Smooth muscle cell (in vitro differentiated cells): ENCODE measurements around the gene KIF18A. TPM values are rescaled to one million over a fixed set of nuclear protein-coding genes. Genes with fewer than 3 reads are reported as not detected.

Experiments
- DNase-seq: peaks from one replicate; lab custom pipeline; 2025; ENCODE audit not compliant: unreplicated experiment; lab: John Stamatoyannopoulos, UW
- H2AFZ ChIP-seq: fragments of 200-600 bp; sonication (generic); 2 replicates; pipeline ENCODE4 v1.6.0; 2016; ENCODE audit warnings: antibody characterized with exemption, low read depth, mild to moderate bottlenecking
- H3F3A ChIP-seq: fragments of 200-600 bp; sonication (generic); 2 replicates; pipeline ENCODE4 v1.6.0; 2017; ENCODE audit warnings: antibody characterized with exemption, low read depth
- H3K27ac ChIP-seq: fragments of 200-600 bp; sonication (generic); 2 replicates; pipeline ENCODE4 v1.5.1; 2016; ENCODE audit warnings: low read depth, mild to moderate bottlenecking
- H3K27me3 ChIP-seq: fragments of 200-600 bp; sonication (generic); 2 replicates; pipeline ENCODE4 v1.6.1; 2016; ENCODE audit warnings: low read depth, mild to moderate bottlenecking
- H3K36me3 ChIP-seq: fragments of 200-600 bp; sonication (generic); 2 replicates; pipeline ENCODE4 v1.5.1; 2016; ENCODE audit warnings: low read depth
- H3K4me1 ChIP-seq: fragments of 200-600 bp; sonication (generic); 2 replicates; pipeline ENCODE4 v1.5.1; 2016; ENCODE audit warnings: low read depth
- H3K4me2 ChIP-seq: fragments of 200-600 bp; sonication (generic); 2 replicates; pipeline ENCODE4 v1.6.0; 2016; ENCODE audit warnings: mild to moderate bottlenecking
- H3K4me3 ChIP-seq: fragments of 200-600 bp; sonication (generic); 2 replicates; pipeline ENCODE4 v1.5.1; 2016; ENCODE audit warnings: mild to moderate bottlenecking
- H3K79me2 ChIP-seq: fragments of 200-600 bp; sonication (generic); 2 replicates; pipeline ENCODE4 v1.6.0; 2016; ENCODE audit warnings: low read depth, mild to moderate bottlenecking
- H3K9ac ChIP-seq: fragments of 200-600 bp; sonication (generic); 2 replicates; pipeline ENCODE4 v1.6.0; 2016; ENCODE audit warnings: low read depth
- H3K9me3 ChIP-seq: fragments of 200-600 bp; sonication (generic); replicated peaks from 2 replicates; pipeline ENCODE4 v1.5.1; 2016; ENCODE audit warnings: low read depth
- H4K20me1 ChIP-seq: fragments of 200-600 bp; sonication (generic); 2 replicates; pipeline ENCODE4 v1.6.0; 2016; ENCODE audit warnings: low read depth
- WGBS: methylation state at CpG from one replicate; pipeline ENCODE4 v1.1.7; 2016; ENCODE audit warnings: low lambda C conversion rate; 5-methylcytosine and 5-hydroxymethylcytosine counted together
- polyA plus RNA-seq: library from polyadenylated mRNA; unstranded; fragments of >200 nt; fragmentation: Nextera tagmentation; extraction: Ambion mirVana; gene quantifications from 2 replicates; pipeline ENCODE4 v1.2.1, GENCODE V29; 2016
- total RNA-seq: library from RNA; depleted of rRNA; stranded (reverse); fragments of >200 nt; gene quantifications from 2 replicates; pipeline ENCODE4 v1.2.3, GENCODE V29; 2014
- TF ChIP-seq, protein P1 (sequence below): fragments of 200-600 bp; sonication (generic); IDR thresholded peaks from 2 replicates; pipeline ENCODE4 v1.5.1; 2017; ENCODE audit warnings: borderline replicate concordance, mild to moderate bottlenecking, antibody characterized with exemption; ENCODE audit not compliant: insufficient read depth, poor library complexity, severe bottlenecking

KIF18A gene
- total and polyA plus RNA-seq, 2 experiments from 2014 or later = 2.2 to 6.7 TPM

DNA sequence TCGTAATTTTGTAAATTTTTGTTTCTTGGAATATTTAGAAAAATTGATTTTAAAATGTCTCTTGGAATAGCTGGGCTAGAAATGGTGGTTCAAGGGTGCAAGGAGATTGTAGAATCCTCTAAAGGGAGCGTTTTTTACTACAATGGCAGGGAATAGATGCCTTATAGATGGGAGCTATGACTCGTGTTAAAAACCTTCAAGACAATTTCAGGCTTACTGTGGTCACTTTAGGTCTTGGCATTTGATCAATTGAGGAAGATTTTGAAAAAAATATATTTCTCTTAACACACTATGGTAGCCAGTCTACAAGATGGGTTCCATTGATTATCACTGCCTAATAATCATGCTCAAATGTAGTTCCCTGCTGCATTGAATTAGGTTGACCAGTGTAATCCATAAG, 25.2 kb upstream of the KIF18A start:
- Histone ChIP-seq H2AFZ (no peak overlapping the region), H3K36me3 (peaks cover 23% of the 10 kb centered on the region), H3K27me3 (no peaks in the 10 kb centered on the region), H3K4me3 (no peak overlapping the region), H3K9ac (no peak overlapping the region), H4K20me1 (no peaks in the 10 kb centered on the region), H3K4me1 (no peaks in the 10 kb centered on the region), H3K27ac (no peak overlapping the region), H3F3A (no peaks in the 10 kb centered on the region), H3K9me3 (peaks cover 10% of the 10 kb centered on the region), H3K4me2 (no peak overlapping the region), H3K79me2 (no peaks in the 10 kb centered on the region)
- WGBS = 96% methylated on average over 3 of the region's 3 CpGs
- TF ChIP-seq, protein P1, sequence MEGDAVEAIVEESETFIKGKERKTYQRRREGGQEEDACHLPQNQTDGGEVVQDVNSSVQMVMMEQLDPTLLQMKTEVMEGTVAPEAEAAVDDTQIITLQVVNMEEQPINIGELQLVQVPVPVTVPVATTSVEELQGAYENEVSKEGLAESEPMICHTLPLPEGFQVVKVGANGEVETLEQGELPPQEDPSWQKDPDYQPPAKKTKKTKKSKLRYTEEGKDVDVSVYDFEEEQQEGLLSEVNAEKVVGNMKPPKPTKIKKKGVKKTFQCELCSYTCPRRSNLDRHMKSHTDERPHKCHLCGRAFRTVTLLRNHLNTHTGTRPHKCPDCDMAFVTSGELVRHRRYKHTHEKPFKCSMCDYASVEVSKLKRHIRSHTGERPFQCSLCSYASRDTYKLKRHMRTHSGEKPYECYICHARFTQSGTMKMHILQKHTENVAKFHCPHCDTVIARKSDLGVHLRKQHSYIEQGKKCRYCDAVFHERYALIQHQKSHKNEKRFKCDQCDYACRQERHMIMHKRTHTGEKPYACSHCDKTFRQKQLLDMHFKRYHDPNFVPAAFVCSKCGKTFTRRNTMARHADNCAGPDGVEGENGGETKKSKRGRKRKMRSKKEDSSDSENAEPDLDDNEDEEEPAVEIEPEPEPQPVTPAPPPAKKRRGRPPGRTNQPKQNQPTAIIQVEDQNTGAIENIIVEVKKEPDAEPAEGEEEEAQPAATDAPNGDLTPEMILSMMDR = no peak
- DNase-seq = no peak

DNA sequence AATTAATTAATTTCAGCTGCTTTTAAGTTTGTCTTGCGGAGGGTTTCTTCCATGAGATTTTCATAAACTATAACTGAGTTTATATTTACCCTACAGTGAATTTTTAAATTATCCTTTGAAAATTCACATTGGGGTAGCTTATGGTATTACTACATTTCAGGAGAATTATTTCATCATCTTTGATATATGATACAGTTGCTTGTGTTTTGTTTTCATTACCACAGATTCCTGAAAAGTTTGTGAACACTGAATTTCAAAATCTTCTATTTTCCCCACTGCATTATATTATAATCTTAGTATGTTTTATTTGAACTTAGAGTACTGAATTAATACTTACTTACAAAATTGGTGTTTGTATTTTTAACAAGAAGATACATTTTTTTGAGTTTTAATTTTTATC, 24.6 kb upstream of the KIF18A start:
- DNase-seq = no peak
- no peaks in the 10 kb centered on the region for H3K27me3 ChIP-seq
- TF ChIP-seq, protein P1 = no peak

DNA sequence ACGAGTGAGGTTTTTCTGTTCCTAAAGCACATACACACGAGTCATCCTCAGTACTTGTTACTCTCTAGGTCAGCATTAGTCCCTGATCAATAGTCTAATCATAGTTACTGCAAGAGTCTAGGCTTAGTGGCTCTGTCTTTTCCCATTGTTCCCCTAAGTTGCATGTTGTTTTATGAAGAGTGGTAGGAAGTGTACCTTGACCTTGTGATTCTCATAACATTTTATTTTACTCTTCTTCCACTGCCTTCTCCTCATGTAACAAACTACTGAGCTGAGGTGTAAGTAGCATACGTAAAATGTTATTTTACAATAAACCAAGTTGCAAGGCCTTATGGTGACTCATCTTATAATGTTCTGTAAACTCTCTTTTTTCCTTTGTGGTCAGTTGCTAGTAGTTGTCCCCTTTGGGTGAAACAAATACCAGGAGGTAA, 15.2 kb upstream of the KIF18A start:
- TF ChIP-seq, protein P1 = no peak
- Histone ChIP-seq H3K79me2 (peaks cover 15% of the 10 kb centered on the region), H3K4me1 (no peaks in the 10 kb centered on the region), H3K9me3 (no peaks in the 10 kb centered on the region), H3F3A (no peaks in the 10 kb centered on the region), H3K36me3 (no peaks in the 10 kb centered on the region), H3K4me2 (no peak overlapping the region), H2AFZ (no peak overlapping the region), H3K9ac (no peak overlapping the region), H3K27ac (no peak overlapping the region), H3K4me3 (no peak overlapping the region), H4K20me1 (peaks cover 10% of the 10 kb centered on the region), H3K27me3 (no peaks in the 10 kb centered on the region)
- WGBS = 70% methylated on average over 3 of the region's 3 CpGs
- no peak for DNase-seq

More for the DNA sequence above, 24.6 kb upstream of the KIF18A start:
- H3K9ac ChIP-seq = no peak overlapping the region
- peaks cover 17% of the 10 kb centered on the region for H3K36me3 ChIP-seq
- no peak overlapping the region for H3K4me2 ChIP-seq
- no peaks in the 10 kb centered on the region for H3K79me2 ChIP-seq
- H3K27ac ChIP-seq = no peak overlapping the region
- H3K4me3 ChIP-seq = no peak overlapping the region
- no peaks in the 10 kb centered on the region for H4K20me1 ChIP-seq
- WGBS = 96% methylated on average over 1 of the region's 1 CpG
- H2AFZ ChIP-seq = no peak overlapping the region
- H3K9me3 ChIP-seq = peaks cover 10% of the 10 kb centered on the region
- H3F3A ChIP-seq = no peaks in the 10 kb centered on the region
- H3K4me1 ChIP-seq = no peaks in the 10 kb centered on the region

- no peak overlapping the region for H3K27ac ChIP-seq
- WGBS = 95% methylated on average over 4 of the region's 4 CpGs
- no peaks in the 10 kb centered on the region for H3K9me3 ChIP-seq
- H4K20me1 ChIP-seq = peaks cover 14% of the 10 kb centered on the region
- no peak overlapping the region for H2AFZ ChIP-seq
- no peak for DNase-seq
- H3K36me3 ChIP-seq = peaks cover 6% of the 10 kb centered on the region
- H3K27me3 ChIP-seq = no peaks in the 10 kb centered on the region
- H3K4me1 ChIP-seq = no peaks in the 10 kb centered on the region
- H3F3A ChIP-seq = no peaks in the 10 kb centered on the region
- peaks cover 33% of the 10 kb centered on the region for H3K79me2 ChIP-seq
- H3K4me3 ChIP-seq = no peak overlapping the region
- TF ChIP-seq, protein P1 = no peak
- H3K9ac ChIP-seq = no peak overlapping the region
- H3K4me2 ChIP-seq = no peak overlapping the region
Measured at GRCh38 chr11:28117712-28118111, 9.8 kb upstream of the KIF18A start.
